IPS DF 4.7 (cell line): ENCODE data around the gene NUP107.

Experiments
- DNase-seq: peaks from one replicate; pipeline ENCODE4 v3.0.0-alpha.2; 2013; ENCODE audit warnings: low spot score; ENCODE audit errors: extremely low read depth

The NUP107 gene

DNA sequence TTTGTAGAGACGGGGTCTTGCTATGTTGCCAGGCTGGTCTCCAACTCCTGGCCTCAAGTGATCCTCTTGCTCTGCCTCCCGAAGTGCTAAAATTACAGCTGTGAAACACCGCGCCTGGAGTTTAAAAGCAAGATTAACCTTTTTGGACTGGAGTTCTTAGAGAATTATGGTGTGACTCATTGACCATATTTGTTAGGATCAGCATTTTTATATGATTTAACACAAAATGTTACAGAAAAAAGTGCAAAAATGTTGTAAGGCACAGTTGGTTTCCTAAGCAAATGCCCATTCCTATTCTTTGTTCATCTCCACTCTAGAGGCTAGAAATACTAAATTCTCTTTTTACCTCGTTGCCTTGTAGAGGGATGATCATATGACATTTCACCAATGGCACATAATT lies 86.8 kb downstream of the NUP107 start:
- no peak for DNase-seq

DNA sequence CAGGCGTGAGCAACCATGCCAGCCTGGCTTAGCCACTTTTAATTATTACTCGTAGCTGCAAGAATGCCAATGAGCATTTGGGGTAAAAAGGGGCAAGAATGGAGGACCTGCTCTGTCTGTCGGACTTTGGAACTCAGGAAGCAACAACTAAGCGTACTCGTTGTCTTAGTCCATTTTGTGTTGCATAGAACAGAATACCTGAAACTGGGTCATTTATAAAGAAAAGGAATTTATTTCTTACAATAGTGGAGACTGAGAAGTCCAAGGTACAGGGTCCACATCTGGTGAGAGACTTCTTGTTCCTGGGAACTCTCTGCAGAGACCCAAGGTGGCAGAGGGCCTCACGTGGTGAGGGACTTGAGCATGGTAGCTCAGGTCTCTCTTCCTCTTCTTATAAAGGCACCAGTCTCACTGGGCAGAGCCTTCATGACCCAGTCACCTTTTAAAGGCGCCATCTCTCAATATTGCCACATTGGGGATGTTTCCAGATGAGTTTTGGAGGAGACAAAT lies 88.4 kb downstream of the NUP107 start:
- no peak for DNase-seq

DNA sequence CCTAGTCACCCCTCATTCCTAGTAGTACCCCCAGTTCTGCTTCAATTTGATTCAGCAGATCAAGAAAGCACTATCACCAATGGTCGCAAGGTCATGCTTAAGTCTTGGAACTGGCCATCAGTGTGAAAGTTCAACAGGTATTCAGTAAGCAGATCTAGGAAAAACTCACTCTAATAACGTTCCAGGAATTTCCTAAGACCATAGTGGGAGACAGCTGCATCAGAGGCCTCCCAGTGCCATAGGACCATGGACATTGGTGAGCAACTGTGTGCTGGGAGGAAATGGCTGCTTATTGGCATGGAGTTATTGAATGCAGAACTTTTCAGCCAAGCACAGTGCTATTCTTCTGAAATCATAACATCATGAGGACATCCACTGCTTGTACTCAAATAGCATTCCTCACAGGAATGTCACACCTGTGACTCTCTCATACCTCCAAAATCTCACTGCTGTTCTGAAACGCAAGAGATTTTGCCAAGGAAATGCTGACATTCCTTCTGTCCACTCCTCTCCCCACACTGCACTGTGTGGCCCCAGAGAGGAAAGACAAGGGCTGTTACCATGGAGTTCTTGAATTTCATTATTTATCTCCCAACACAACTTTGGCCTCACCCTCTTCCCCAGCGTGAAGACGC lies 90.3 kb downstream of the NUP107 start:
- DNase-seq, result no peak

DNA sequence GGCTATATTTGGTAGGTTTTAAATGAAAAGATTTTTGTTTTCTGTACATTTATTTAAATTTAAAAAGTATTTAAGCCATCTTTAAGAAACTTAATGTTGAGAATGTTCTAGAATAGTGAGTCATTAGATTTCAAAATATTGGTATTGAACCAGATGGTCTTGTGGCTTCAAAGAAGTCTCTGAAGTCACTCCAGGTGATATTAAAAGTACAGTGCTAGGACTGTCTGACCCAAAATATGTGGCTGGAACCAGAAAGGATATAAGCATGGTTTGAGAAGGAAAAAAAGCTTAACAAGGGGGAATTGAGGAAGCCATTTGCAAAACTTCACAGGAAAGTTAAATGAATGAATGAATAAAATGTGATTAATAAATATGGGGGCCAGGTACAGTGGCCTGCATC lies 92.5 kb downstream of the NUP107 start:
- DNase-seq, result no peak

DNA sequence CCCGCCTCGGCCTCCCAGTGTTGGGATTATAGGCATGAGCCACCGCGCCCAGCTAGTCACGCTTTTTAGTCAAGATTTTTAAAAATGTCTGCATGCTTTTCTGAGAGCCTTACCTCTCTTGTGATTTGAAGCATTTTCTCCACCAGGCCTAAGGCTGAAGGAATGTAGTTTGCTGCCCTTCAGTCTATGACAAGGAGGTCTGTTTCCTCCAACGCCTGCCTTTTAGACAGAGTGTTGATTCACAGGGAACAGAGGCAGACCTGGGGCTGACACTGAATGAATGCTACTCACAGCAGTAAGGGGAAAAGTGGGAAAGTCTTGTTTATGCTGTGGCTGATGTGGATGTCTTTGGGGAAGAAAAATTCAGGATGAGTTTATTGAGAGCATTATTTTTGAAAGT lies 94.0 kb downstream of the NUP107 start:
- no peak for DNase-seq

DNA sequence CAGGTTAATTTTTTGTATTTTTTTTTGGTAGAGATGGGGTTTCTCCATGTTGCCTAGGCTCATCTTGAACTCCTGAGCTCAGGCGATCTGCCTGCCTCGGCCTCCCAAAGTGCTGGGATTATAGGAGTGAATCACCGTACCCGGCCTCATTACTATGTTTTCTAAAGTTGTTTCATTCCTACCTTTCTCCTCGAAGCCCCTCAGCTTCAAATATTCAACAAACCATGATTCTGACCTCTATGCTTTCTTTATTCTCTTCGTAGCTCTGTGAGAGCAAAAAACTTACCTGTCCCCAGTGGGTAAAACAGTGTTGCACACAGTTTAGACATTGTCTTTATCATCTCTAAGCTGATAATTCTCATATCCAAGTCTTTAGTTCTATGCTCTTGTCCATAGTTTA lies 95.0 kb downstream of the NUP107 start:
- no peak for DNase-seq

DNA sequence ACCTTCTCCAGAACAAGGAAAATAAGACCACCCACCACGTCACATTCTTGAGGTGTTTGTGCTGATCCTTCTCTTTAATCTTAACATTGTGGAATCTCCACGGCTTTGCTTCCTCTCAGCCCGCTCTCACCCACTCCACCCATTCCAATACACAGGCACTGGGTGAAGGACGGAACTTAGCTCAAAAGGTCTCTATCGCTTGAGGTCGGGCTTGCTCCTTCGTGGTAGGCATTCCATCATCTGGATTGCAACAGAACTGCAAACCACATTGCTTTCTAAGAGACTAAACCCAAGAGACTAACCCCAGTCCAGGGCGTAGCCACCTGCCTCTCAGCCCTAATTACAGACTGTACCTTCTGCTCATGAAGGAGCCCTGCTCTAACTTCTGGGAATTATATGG lies 97.2 kb downstream of the NUP107 start:
- DNase-seq, result no peak

DNA sequence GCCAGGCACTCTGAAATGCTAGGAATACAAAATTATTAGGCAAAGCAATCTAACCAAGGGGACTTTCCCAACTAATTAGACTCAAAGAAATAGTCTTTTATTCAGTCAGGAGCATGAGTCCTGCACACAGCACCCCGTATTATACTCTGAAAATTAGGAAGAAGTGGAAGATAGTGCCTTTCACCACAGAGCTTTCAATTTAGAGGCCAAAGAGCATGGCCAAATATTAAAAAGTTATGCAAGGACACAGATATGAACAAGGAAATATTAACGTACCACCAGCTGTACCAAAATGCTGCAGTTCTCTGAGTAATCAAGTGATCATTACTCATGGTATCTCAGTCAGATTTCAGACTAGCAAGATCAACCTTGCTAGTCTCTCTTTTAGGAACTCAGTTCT lies 98.6 kb downstream of the NUP107 start:
- no peak for DNase-seq

DNA sequence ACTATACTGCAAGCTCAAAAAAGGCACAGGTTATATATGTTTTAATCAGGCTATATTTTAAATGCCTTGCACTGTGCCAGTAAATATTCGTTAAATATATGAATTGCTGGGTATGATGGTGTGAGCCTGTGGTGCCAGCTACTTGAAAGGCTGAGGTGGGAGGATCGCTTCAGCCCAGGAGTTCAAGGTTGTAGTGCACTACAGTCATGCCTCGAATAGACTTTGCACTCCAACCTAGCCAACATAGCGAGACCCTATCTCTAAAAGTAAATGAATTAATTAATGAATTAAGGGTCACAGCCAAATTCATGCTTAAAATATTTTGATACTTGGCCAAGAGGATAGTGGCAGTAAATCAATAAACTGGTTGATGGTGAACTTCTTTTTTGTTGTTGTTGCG lies 99.0 kb downstream of the NUP107 start:
- no peak for DNase-seq

DNA sequence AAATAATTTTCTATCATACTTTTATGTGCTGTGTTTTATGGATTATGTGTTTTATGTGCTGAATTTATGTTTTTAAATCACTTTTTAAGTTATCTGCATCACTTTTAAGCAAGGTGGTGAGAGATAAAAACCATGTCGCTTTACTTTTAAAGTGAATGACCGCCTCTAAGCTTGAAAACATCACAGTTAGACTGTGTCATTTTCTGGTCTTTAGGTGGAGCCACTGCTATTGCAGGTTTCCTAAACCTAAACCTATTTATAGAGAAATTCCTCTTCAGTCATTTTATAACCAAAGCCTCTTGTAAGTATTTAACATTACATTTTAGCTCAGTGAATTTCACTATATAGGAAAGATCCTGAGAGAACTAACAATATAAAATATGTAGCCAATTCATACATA lies 100.2 kb downstream of the NUP107 start:
- no peak for DNase-seq

DNA sequence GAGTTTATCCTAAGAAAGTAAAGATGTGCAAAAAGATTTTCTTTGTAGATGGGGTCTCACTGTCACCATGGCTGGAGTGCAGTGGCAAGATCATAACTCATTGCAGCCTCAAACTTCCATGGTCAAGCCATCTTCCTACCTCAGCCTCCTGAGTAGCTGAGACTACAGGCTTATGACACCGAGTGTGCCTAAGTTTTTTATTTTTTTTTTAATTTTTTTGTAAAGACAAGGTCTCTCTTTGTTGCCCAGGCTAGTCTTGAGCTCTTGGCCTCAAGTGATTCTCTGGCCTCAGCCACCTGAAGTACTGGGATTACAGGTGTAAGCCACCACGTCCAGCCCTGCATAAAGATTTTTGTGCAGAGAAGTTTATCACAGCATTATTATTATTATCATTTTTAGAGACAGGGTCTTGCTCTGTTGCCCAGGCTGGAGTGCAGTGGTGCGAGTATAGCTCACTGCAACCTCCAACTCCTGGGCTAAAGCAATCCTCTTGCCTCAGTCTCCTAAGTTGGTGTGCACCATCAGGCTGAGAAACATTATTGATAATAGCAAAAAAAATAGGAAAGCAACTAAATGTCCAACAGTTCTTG lies 101.9 kb downstream of the NUP107 start:
- DNase-seq, result no peak

DNA sequence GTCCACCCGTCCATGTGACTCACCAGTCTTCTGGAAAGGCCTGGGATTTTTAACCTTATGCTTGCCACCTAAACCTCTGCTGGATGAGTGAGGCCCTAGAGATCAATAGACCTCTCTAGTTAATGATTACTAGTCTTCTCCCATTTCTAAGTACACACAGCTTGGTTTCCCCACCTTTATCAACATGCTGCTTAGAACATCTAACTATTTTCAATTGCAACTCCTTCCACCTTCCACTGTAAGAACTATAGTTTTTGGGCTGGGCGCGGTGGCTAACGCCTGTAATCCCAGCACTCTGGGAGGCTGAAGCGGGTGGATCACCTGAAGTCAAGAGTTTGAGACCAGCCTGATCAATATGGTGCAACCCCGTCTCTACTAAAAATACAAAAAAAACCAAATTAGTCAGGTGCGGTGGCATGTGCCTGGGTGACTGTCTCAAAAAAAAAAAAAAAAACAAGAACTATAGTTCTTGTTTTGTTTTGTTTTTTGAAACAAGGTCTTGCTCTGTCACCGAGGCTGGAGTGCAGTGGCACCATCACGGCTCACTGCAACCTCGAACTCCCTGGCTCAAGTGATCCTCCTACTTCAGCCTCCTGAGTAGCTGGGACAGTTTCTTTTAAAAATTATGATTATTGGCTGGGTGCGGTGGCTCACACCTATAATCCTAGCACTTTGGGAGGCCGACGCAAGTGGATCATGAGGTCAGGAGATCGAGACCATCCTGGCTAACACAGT lies 102.5 kb downstream of the NUP107 start:
- no peak for DNase-seq

DNA sequence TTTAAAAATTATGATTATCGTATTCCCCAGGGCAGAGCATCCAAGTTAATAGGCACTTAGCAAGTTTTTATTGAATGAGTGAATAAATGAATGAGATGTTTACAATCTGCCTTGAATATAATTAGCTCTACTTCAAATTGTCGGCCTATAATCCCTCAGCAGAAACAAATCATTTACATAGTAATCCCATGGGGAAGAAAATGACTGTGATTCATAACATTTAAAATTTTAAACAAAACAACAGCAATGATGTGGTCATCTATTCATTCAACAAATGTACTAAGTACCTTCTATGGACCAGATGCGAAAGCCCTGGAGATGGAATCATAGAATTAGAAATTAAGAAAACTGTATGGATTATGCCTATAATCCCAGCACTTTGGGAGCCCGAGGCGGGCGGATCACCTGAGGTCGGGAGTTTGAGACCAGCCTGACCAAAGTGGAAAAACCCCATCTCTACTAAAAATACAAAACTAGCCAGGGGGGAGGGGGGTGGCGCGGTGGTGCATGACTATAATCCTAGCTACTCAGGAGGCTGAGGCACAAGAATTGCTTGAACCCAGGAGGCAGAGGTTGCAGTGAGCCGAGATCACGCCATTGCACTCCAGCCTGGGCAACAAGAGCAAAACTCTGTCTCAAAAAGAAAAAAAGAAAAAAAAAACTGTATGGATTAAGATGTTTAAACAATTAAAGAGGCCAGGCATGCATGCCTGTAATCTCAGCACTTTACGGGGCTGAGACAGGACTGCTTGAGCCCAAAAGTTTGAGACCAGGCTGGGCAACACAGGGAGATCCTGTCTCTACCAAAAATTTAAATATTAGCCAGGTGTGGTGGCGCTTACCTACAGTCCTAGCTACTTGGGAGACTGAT lies 103.5 kb downstream of the NUP107 start:
- DNase-seq, result no peak

DNA sequence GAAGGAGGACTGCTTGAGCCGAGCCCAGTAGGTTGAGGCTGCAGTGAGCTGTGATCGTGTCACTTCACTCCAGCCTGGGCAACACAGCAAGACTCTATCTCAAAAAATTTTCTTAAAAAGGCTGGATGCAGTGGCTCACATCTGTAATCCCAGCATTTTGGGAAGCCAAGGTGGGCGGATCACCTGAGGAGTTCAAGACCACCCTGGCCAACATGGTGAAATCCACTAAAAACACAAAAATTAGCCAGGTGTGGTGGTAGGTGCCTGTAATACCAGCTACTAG lies 104.1 kb downstream of the NUP107 start:
- no peak for DNase-seq

DNA sequence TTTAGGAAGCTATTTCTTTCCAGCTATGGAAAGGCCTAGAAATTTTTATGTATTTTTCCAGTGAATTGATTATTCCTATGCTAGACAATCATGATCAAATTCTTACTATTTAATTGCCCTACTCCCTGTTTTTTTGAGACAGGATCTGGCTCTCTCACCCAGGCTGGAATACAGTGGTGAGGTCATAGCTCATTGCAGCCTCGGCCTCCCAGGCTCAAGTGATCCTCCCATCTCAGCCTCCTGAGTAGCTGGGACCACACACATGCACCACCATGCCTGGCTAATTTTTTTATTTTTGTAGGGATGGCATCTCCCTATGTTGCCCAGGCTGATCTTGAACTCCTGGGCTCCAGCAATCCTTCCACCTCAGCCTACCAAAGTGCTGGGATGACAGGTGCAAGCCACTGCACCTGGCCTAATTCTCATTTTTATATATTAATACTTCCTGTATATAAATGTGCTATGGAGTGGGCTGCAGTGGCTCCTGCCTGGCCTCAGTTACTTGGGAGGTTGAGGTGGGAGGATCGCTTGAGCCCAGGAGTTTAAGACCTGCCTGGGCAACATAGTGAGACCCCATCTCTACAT lies 105.2 kb downstream of the NUP107 start:
- DNase-seq, result no peak

DNA sequence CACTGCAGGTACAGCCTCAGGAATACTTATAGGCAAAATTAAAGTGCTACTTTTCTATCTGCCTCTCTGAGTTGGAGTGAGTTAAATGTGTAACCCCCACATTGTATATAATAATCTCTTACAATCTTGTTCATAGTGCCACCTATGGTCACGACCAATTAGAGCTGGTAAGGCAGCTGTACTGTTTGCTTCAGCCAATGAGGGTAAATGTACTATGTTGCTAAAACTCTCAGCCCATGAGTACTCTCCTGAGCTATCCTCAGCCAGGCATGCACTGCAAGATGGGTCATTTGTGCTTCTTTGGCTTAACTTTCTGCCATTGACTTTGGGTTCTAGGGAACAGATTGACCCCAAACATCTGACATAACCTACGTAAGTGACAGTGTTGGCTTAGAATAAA lies 106.2 kb downstream of the NUP107 start:
- no peak for DNase-seq

DNA sequence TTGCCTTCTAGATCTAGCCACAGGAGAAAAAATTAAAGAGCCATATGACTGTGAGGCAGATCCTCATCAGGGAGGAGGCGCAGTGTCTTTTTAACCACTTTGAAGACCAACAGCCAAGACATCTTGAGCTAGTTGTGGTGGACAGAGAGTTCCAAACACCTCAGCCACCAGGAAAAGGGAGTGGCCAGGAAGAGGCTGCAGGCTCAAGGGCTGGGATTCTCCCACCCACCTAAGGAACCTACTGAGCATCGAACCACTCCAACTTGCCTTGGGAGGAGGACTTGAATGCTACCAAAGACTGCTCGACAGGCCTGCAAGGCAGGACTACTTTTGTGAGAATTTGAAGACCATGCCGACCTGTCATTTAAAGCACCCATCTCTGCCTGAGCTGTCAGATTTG lies 106.7 kb downstream of the NUP107 start:
- DNase-seq, result no peak

DNA sequence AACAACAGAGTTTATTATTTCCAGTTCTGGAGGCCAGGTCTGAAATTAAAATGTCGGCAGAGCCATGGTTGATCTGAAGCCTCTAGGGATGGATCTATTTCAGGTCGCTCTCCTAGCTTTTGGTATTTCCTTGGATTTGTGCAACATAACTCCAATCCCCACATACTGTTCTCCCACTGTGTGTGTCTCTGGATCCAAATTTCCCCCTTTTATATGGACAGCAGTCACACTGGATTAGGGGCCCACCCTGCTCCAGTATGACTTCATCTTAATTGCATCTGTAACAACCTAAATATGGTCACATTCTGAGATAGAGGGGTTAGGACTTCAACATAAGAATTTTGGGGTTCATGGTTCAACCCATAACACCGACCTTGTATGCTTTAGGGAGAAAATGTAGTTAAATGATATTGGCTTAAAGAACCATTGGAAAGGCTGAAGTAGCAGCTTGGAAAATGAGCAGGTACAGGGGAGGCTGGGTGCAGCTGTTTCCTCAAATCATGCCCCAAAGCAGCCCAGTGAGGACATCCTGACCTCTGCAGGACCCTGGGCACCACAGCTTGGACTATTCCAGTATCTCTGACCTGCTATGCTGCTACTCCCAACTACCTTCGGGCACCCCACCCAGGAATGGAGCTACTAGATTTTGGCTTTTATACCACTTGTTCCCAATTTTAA lies 107.3 kb downstream of the NUP107 start:
- DNase-seq, result no peak

DNA sequence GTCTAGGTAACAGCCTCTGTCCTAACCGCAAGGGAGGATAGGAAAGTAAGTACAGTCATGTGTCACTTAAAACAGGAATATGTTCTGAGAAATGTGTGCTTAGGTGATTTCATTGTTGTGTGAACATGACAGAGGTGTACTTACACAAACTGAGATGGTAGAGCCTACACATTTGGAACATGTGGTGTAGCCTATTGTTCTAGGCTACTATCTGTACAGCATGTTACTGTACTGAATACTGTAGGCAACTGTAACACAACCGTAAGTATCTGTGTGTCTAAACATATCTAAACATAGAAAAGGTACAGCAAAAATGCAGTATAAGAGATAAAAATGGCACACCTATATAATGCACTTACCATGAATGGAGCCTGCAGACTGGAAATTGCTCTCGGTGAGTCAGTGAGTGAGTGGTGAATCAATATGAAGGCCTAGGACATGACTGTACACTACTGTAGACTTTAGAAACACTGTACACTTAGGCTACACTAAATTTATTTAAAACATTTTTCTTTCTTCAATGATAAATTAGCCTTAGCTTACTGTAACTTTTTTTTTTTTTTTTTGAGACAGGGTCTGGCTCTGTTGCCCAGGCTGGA lies 108.0 kb downstream of the NUP107 start:
- DNase-seq, result no peak
